Adrenal gland (tissue), 5 donors: ENCODE measurements around the gene DZIP1L.

Experiments used
- CTCF ChIP-seq, 6 experiments: fragments of 450-650 bp in 4 of 6; fragments of 200-600 bp in 2 of 6; sonication (generic) in 1 of 6; IDR thresholded peaks; 1 replicate in 5 of 6; 2 replicates in 1 of 6; pipeline versions ENCODE4 v1.5.1 to v1.8.0; 2016 to 2021; ENCODE audit warnings: antibody characterized with exemption in 6 of 6, mild to moderate bottlenecking in 2 of 6, moderate library complexity in 1 of 6
- POLR2A ChIP-seq, 2 donors: fragments of 450-650 bp; IDR thresholded peaks; one replicate each; pipeline ENCODE4 v1.6.1; 2017; ENCODE audit warnings: antibody characterized with exemption in 2 of 2, mild to moderate bottlenecking in 2 of 2, moderate library complexity in 1 of 2
- donor health status: DM: no; HTN: no; CAD: no.

- no peak for TF ChIP-seq CTCF (IDR thresholded peaks at IDR 0.05)
- TF ChIP-seq POLR2A (IDR thresholded peaks at IDR 0.05), result no peak
Observed at GRCh38 chr3:138060792-138061191, 54.6 kb downstream of the DZIP1L start.
